ENCODE measurements around the gene VPS35.
"Not testable (repeated sequence)": the region's sequence is repeated elsewhere in the genome, so short reads cannot be mapped to it uniquely, and the experiment has no call there.

The VPS35 gene

GRCh38 chr16:46711106-46712058 lies 22.4 kb upstream of the VPS35 start:
- no peak for DNase-seq

- no peak for DNase-seq
These were observed 20.6 kb upstream of the VPS35 start for GRCh38 chr16:46709469-46710005.

- DNase-seq, result no peak
These were observed 17.7 kb upstream of the VPS35 start for GRCh38 chr16:46706642-46707041.

GRCh38 chr16:46702030-46702429 lies 13.1 kb upstream of the VPS35 start:
- DNase-seq, result no peak

- DNase-seq, result no peak
These were observed 12.6 kb upstream of the VPS35 start for GRCh38 chr16:46701615-46702014.

GRCh38 chr16:46700048-46700447 lies 11.1 kb upstream of the VPS35 start:
- DNase-seq, result no peak

- no peak for DNase-seq
These were observed 8.0 kb upstream of the VPS35 start for GRCh38 chr16:46696957-46697356.

GRCh38 chr16:46695937-46696336 lies 7.0 kb upstream of the VPS35 start:
- no peak for DNase-seq

- DNase-seq, result no peak
These were observed 4.6 kb upstream of the VPS35 start for GRCh38 chr16:46693598-46693997.

- no peak for DNase-seq
These were observed 2.7 kb upstream of the VPS35 start for GRCh38 chr16:46691726-46692125.

GRCh38 chr16:46690281-46691178 lies 1.6 kb upstream of the VPS35 start:
- DNase-seq, result peak; percentile 7

- peak; percentile 96 for DNase-seq
These were observed 645 bp upstream of the VPS35 start, which contains the start of gene ORC6 for GRCh38 chr16:46689365-46690280. Gene ORC6 (plus strand): TSS chr16:46689659. CDS start chr16:46689706, 47 bp downstream.

- DNase-seq, result peak; percentile 4
These were observed 801 bp downstream of the VPS35 start for GRCh38 chr16:46688101-46688653.

- no peak for DNase-seq
These were observed 1.5 kb downstream of the VPS35 start for GRCh38 chr16:46687486-46687885.

- DNase-seq, result no peak
These were observed 2.0 kb downstream of the VPS35 start for GRCh38 chr16:46686815-46687473.

GRCh38 chr16:46681867-46682266 lies 7.1 kb downstream of the VPS35 start:
- not testable (repeated sequence) for DNase-seq

- DNase-seq, result not testable (repeated sequence)
These were observed 11.0 kb downstream of the VPS35 start for GRCh38 chr16:46677943-46678342.

- DNase-seq, result peak; percentile 65
These were observed 15.5 kb downstream of the VPS35 start for GRCh38 chr16:46673320-46674013.

GRCh38 chr16:46662123-46662522 lies 26.9 kb downstream of the VPS35 start:
- DNase-seq, result no peak

- DNase-seq, result peak; percentile 42
These were observed 30.1 kb downstream of the VPS35 start for GRCh38 chr16:46658925-46659324.

GRCh38 chr16:46651305-46651704 lies 37.7 kb downstream of the VPS35 start:
- DNase-seq, result no peak

Data from CD4-positive, alpha-beta T cell treated with Interleukin-17A for 1 hour (primary cell).